CD4-positive, alpha-beta T cell treated with Interleukin-12 subunit alpha and Interleukin-12 subunit beta, for 1 hour (primary cell): ENCODE results near the gene PAF1.
"Not testable (repeated sequence)": the region's sequence is repeated elsewhere in the genome, so short reads cannot be mapped to it uniquely, and the experiment has no call there.

Source experiments
- DNase-seq: peaks from one replicate; pipeline ENCODE4 v3.0.0-alpha.2; 2020

PAF1 gene

DNA sequence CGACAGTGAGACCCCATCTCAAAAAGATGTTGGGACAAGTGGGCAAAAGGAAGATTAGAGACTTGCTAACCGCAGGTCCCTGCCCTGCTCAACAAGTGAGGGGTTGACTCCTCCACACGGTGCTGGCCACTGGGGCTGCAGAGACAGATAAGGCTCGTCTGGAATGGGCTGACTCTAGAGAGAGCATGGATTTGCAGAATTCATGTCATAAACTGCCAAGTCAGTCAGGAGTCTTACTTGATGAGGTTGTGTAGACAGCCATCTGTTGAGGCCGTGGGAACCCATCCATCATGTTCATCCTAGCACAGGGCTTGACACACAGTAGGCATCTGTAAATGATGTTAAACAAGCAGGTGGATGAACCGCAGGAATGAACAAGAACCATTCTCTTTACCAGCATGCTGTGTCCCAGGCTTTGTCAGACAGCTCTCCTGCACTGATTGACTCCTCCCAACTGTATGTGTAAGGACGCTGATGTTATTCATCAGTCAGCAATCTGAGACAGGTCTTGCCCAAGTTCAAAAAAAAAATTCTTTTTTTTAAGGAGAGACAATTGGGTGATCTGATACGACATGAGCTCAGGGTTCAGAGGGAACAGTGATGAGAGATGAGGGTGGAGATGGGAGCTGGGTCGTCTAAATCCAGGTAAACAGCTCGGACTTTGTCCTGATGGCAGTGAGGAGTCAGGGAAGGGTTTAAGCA is 8.8 kb downstream of the PAF1 start:
- DNase-seq: no peak

DNA sequence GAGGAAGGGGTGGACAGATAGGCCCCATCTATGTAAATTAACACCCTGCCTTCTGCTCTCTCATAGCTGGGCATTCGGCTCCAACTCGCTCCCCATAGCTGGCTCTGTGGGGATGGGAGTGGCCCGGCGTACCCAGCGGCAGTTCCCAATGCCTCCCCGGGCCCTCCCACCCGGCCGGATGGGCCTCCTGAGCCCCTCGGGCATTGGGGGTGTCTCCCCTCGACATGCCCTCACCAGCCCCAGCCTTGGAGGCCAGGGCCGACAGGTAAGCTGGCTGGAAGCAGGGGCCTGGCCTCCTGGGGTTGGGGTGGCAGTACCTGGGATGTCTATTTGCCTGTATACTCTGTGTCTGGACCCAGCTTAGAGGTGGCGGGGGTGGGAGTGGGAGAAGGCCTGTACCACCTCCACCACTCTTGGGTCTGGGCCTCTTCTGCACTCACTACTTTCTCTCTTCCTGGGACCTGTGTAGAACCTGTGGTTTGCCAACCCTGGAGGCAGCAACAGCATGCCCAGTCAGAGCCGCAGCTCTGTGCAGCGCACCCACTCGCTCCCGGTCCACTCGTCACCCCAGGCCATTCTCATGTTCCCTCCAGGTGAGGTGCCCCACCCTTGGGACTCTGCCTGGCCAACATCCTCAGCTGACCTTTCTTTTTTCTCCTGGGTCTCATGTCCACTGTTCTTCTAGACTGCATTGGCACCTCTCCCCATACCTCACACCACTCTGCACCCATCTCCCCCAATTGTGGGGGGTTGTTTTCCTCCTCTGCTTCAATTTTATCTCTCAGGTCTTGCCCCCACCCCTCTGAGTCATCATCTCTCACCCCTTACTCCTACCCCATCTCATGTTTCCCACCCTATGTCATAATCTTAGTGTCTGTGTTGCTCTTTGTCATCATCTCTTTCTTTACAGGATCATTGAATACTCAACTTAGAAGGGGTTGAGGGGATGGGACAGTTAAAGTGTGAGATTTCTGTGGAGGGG is 10.1 kb downstream of the PAF1 start:
- no peak for DNase-seq

DNA sequence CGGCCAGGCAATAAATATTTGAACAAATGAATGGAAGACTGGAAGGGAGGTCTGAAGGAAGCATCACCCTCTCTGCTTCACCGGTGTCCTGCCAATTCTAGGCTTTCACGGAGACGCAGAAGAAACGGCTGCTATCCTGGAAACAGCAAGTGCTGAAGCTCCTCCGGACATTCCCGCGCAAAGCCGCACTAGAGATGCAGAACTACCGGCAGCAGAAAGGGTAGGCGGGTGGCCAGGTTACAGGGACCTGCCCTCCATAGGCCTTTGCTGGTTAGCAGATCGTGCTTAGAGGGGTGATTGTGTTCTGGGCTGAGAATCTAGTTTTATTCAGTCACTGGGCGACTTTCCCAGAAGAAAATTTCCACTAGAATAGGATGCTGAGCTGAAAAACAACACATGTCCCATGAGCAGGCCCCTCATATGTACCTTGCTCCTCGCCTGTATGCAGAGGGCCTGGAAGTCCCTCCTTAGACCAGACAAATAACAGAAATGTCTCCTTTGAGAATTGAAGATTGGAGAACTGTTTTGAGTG is 11.0 kb downstream of the PAF1 start:
- DNase-seq: no peak

DNA sequence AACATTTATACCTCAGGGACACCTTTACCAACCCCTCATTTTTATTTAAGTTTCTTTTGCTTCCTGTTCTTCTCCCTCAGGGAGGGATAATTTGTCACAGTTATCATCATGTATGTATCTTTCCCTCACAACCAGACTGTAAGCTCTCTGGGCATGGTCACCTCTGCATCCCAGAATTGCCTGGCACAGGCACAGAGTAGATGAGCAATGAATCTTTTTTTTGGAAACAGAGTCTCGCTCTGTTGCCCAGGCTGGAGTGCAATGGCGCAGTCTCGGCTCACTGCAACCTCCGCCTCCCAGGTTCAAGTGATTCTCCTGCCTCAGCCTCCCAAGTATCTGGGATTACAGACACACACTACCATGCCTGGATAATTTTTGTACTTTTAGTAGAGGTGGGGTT is 11.5 kb downstream of the PAF1 start:
- not testable (repeated sequence) for DNase-seq

DNA sequence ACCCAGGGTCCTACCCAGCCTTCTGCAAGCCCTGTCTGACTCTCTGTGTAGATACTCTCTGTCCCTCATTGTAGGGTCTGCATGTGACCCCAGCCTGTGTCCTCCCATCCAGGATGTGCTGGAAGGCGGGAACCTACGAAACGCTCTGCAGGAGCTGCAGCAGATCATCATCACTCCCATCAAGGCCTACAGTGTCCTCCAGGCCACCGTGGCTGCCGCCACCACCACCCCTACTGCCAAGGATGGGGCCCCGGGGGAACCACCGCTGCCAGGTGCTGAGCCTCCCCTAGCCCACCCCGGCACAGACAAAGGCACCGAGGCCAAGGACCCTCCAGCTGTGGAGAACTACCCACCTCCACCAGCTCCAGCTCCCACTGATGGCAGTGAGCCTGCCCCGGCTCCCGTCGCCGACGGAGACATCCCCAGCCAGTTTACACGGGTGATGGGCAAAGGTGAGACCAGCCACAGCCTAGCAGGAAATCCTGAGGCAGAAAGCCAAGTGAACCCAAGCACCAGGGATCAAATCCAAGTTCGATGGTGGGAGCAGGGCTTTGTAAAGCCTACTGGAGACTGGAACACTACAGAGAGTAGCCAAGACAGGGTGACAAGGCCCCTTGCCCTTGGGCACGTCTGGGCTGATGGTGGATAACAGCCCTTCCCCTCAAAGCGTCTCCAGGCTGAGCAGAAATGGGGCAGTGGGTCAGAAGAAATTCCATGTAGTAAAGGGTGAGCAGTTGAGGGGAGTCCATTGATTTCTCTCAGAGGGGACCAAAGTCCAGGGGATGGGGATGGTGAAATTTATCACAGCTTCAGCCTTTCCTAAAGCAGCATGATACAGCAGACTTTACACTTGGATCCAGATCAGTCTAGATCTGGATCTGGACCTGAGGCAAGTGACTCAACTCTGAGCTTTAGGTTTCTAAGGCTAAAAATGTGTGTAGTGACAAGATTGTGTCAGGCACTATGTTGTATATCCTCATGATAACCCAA is 13.2 kb downstream of the PAF1 start:
- no peak for DNase-seq

DNA sequence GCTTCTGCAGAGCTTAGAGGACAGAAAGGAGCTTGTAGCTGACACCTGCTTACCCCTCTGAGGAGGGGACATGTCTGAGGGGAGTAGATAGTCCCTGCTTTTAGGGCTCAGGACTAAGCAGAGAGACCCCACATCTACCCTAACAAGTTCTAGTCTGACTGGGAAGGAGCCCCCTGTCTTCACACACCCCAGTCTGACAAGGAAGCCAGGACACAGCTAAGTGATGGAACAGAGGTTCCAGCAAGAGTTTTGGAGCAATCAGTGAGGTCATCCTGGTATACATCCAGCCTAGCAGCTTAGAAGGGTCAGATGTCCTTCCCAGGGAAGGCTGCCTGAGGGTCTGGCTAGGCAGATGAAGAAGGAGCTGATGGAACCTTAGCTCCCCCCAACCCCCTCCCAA is 15.0 kb downstream of the PAF1 start:
- DNase-seq: no peak

DNA sequence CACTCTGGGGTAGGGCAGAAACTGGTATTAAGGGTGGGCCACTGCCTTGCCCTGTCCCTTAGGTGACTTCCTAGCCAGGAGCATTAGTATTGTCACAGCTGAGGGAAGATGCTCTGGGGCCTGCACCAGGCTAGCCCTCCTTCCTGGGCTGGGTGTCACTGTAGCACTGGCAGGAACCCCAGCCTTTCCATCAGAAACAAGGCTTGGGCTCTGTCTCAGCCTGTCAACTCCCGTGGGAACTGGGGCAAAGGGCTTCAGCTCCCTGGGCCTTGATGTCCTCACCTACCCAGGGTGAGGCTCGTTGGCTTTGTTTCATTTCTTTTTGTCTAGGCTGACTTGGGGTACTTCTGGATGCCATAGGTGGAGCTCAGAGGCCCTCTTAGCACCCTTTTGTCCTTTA is 18.0 kb downstream of the PAF1 start:
- DNase-seq: no peak

DNA sequence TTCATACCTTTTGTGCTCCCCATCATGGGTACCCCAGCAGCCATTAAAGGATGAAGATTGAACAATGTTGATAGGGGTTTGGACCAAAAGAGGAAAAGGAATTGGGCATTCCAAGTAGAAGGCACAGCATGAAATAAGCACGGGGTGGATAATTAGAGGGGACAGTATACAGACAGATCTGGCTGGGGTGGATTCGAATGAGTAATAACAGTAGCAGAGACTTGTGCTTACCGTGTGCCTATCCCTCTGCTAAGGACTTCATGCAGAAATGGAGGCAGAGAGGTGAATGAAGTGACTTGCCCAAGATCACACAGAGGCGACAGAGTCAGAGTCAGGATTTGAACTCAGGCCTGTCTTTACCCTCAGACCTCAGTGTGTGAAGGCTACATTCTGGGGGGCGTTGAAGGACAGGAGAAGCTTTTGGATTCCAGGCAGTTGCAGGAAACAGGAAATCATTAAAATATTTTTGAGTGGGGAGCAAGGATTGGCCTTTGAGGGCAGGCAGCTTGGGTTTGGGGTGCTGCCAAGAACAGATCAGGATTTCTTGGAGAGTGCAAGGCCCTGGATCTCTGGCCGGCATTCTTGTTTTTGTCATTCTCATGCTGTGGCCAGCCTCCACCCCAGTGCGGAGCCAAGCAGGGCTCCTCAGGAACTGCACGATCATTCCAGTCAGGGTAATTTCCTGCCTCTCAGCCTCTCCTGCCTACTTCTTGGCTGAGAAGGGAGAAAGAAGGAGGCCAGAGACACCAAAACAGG is 18.7 kb downstream of the PAF1 start:
- DNase-seq: no peak

DNA sequence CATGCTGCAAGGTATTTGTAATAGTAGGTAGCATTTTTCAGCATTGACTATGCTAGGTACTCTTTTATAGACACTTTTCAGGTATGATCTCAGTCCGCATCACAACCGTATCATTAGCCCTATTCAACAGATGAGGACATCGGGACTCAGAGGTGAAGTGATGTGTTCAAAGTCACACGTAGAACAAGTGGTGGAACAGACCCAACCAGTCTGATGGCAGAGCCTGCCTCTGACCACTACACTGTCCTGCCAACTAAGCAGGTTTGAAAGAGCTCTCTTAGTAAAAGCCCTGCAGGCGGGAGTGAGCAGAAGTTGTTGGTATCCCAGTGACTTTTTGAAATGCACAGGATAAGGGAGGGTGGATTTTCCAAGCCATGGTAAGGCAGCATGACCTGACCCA is 20.2 kb downstream of the PAF1 start:
- no peak for DNase-seq

DNA sequence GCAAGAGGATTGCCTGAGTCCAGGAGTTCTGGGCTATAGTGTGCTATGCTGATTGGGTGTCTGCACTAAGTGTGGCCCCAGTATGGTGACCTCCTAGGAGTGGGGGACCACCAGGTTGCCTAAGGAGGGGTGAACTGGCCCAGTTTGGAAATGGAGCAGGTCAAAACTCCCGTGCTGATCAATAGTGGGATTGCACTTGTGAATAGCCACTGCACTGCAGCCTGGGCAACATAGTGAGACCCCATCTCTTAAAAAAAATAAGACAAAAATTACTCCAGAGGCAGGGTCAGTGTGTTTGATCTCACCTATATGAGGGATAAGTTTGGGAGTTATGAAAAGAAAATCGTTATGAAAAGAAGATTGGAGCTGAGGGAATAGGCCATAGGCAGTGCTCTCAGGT is 21.7 kb downstream of the PAF1 start:
- no peak for DNase-seq

DNA sequence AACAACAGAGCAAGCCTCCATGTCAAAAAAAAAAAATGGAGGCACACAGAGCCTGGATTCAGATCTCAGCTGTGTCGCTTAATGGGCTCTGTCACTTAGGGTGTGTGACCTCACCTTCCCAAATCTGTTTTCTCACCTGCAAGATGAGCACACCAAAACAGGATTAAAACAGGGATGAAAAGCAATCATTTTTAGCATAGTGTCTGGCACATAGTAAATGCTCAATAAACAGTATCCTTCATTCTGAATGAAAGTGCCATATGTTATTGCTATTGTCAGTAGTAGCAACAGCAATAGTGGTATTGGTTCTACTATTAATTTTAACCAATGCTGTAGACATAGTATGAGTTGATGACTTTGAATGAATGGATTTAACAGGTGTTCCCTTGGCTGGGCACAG is 25.4 kb downstream of the PAF1 start:
- no peak for DNase-seq

DNA sequence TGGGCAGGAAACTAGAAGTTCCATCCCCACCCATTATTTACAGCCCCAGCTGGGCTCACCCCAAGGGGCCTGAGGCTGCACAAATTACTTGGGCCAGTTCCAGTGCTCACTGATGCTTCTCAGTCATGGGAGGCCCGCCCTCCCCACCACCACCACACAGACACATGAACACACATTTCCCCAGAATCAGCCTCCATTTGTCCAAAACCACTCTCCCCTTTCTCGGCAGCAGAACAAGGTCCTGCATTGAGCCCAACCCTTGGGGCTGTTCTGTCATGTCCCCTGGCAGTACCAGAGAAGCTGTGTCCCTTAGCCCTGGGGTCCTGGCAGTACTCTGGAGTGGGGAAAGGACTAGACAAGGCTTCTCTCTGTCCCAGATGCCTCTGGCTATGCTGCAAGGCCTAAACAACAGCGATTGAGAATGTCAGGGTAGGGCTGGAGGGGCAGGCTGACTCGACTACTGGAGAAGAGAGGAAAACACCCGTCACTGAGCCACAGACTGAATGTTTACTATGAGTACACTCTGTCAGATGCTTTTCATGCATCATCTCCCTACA is 26.9 kb downstream of the PAF1 start:
- no peak for DNase-seq

DNA sequence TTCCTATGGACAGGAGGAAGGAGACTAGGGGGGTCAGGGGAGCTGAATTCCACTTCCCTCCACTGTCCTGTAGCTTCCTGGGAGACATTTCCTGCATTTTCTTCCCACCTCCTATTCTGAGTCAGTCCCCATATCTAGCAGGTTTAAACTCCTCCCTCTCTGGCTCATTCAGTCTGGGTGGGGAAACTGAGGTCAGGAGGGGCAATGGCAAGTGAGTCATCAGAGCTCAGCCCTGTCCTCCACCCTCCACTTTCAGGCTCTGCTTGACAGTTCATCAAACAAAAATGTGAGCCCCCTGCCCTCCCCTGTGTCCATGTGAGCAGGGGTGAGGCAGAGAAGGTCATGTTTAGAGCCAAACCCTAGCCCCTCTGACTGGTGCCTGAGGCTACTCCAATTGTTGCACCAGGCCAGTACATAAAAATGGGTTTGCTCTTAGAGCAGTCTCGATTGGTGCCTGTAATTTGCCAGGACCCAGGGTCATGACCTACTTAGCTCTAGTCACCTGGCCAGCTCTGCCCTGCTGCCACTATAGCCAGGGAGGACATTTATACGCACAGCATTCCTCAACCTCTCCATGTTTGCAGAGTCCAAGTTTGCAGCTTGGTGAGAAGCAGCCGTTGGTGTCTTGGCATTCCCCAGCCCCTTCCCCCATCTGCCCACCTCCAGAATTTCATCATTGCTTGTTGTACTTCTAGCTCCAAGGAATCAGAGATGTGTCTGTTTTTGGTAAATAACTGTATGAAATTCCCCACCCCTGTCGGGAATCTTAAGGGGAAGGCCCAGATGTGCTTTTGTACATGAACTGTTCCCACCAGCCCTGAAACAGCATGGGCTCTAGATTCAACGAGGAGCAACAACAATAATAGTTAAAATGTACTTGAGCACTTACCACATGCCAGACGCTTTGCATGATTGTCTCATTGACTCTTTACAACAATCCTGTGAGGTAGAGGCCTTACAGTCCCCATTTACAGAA is 27.9 kb downstream of the PAF1 start:
- no peak for DNase-seq

DNA sequence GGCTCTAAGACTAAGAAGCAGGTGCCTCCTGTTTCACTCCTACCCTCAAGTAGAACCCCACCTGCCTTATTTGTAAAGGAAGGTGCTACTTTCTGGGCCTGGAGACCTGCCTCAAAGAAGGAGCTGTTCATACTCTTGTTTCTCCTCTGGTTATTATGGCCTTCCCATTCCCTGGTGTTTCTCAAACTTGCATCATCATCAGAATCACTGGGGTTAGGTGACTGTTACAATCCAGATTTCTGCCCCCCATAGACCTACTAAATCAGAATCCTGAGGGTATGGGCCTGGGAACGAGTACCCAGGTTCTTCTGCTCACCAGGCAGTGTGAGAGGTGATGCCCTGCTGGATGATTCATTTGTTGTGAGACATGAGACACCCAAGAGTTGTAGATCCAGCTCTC is 30.3 kb downstream of the PAF1 start:
- DNase-seq: no peak

DNA sequence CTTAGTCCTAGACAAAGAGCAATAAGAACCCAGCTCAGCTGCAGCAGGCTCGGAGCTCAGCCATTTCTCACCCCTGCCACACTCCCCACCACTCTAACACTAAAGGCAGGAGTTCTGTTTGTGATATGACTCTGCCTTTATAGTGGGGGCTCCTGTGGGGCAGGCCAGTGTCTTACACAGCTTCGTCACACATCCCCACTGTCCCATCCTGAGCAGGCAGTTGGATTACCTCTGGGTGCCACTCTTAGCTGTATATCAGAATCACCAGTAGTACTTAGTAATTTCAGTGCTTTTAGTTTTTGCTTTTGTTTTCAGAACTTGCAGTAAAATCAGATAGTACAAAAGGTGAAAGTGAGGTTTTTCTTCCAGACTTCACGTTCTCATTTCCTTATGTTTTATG is 31.9 kb downstream of the PAF1 start:
- no peak for DNase-seq

DNA sequence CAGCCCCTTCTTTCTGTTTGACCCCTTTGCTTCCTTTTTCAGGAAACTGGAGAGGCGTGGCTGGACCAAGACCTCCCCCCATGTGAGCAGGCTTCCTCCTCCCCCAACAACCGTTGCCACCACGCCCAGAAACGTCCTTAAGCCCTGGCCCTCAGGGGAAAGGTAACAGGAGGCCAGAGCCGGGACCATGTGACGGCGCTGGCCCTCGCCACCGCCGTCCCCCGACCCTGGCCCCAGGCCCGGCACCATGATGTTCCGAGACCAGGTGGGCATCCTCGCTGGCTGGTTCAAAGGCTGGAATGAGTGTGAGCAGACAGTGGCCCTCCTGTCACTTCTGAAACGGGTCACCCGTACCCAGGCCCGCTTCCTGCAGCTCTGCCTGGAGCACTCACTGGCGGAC is 34.3 kb downstream of the PAF1 start:
- DNase-seq: no peak

DNA sequence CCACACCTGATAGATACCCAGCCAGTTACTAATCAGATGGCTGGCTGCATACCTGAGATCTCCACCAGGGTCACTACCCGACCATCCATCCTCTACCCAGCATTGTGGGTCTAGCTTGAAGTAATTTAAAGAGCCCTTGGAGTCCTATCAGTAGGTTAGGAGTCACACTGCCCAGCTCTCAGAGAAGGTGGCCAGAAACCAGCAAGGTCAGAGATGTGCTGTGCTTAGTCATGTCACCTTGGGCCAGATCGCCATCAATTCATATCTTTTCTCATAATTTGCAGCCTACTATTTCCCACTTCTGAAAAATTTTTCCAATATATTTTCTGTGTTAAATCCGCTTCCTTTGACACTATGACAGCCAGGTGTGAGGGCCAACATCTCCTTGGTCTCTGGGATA is 34.8 kb downstream of the PAF1 start:
- no peak for DNase-seq

DNA sequence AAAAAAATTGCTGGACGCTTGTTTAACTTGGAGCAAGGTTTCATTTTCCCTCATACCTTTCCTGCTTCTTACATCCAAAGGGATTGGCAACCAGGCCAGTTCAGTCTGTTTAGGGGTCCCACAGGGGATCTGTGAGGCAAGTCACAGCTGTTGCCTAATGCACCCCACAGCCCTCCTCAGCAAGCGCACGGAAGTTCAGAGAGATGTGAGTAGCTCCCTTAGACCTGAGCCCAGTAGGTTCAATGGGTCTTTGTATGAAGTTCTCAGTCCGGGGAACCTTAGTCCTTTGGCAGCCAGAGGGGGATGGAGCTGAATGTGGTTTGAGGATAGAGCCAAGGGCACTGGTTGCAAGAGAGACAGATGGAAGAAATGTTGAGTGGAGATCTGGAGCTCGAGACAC is 35.7 kb downstream of the PAF1 start:
- no peak for DNase-seq

DNA sequence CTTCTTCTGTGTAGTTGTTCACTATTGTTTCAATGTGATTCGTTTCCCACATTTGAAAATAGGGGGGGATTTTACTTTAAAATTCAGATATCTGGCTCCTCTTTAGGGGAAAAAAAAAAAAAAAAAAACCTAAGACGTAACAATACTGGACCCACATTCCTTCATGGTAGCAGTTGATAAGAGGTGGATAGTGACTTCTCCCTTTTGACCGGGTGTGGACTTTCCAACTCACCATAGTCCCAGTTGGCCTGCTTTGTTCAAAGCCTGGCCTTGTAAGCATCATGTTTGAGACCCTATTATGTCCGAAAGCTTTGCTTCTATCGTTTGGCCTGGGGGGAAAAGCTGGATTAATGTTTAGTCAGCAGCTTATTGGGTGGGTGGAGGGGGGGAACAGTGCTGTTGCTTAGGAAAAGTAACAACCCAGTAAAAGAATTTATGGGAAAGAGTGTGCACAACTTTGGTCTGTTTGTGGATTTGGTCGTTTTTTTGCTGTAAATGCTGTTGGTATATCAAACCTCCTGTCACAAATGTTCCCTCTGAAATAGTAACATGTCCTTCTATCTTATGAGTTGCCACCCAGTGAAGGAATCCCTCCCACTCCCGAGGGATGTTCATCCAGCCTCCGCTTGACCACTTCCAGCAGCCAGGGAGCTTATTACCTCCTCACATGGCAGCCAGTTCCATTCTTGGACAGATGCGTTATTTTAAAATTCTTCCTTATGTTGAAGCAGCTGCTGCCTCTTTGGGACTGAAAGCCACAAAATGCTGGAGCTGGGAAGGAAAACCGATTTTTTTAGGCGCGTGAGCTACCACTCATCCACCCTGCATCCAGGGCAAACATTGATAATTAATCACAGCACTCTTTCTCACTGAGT is 38.3 kb downstream of the PAF1 start:
- no peak for DNase-seq
